H9 (cell line): ENCODE data around the gene RILP. TPM values are rescaled to one million over a fixed set of nuclear protein-coding genes. Genes with fewer than 3 reads are reported as not detected.

Source experiments
- DNase-seq: peaks from one replicate; pipeline ENCODE4 v3.0.0-alpha.2; 2017
- H2AFZ ChIP-seq: one replicate; pipeline ENCODE4 v1.6.1; 2013; ENCODE audit warnings: mild to moderate bottlenecking, low read length, control low read depth, moderate library complexity
- H2AK5ac ChIP-seq: 2 replicates; pipeline ENCODE4 v1.6.1; 2013; ENCODE audit warnings: low read length, control low read depth, mixed read lengths; ENCODE audit not compliant: insufficient read length
- H2BK120ac ChIP-seq: one replicate; pipeline ENCODE4 v1.6.1; 2013; ENCODE audit warnings: low read depth, mild to moderate bottlenecking, low read length, control low read depth, inconsistent platforms; ENCODE audit not compliant: poor library complexity, severe bottlenecking
- H2BK12ac ChIP-seq: 2 replicates; pipeline ENCODE4 v1.6.1; 2013; ENCODE audit warnings: low read length, control low read depth, mixed read lengths, low read depth; ENCODE audit not compliant: insufficient read length
- H2BK15ac ChIP-seq: 2 replicates; pipeline ENCODE4 v1.6.1; 2013; ENCODE audit warnings: low read depth, low read length, control low read depth
- H2BK20ac ChIP-seq: one replicate; pipeline ENCODE4 v1.6.1; 2013; ENCODE audit warnings: low read depth, mild to moderate bottlenecking, low read length, control low read depth, inconsistent platforms; ENCODE audit not compliant: poor library complexity, severe bottlenecking
- H2BK5ac ChIP-seq: 2 replicates; pipeline ENCODE4 v1.6.1; 2013; ENCODE audit warnings: low read length, control low read depth, mixed read lengths; ENCODE audit not compliant: insufficient read length
- H3K14ac ChIP-seq: 2 replicates; pipeline ENCODE4 v1.6.1; 2013; ENCODE audit warnings: low read length, control low read depth; ENCODE audit not compliant: insufficient read depth
- H3K18ac ChIP-seq: 2 replicates; pipeline ENCODE4 v1.6.1; 2013; ENCODE audit warnings: low read depth, mild to moderate bottlenecking, mixed read lengths, low read length, control low read depth; ENCODE audit not compliant: insufficient read length
- H3K23ac ChIP-seq: 2 replicates; pipeline ENCODE4 v1.6.1; 2013; ENCODE audit warnings: low read length, control low read depth, mixed read lengths, low read depth; ENCODE audit not compliant: insufficient read length
- H3K23me2 ChIP-seq: 2 replicates; pipeline ENCODE4 v1.6.1; 2013; ENCODE audit warnings: low read depth, mild to moderate bottlenecking, mixed read lengths, low read length, control low read depth; ENCODE audit not compliant: insufficient read length, poor library complexity, severe bottlenecking
- H3K27ac ChIP-seq: 2 replicates; pipeline ENCODE4 v1.5.1; 2013; ENCODE audit warnings: low read length, control low read depth, mixed read lengths, low read depth; ENCODE audit not compliant: insufficient read length
- H3K27me3 ChIP-seq: 2 replicates; pipeline ENCODE4 v1.6.1; 2013; ENCODE audit warnings: low read length, control low read depth, inconsistent platforms; ENCODE audit not compliant: insufficient read depth
- H3K4ac ChIP-seq: 2 replicates; pipeline ENCODE4 v1.6.1; 2013; ENCODE audit warnings: low read depth, mild to moderate bottlenecking, control low read depth, inconsistent platforms, low read length, moderate library complexity
- H3K4me1 ChIP-seq: 2 replicates; pipeline ENCODE4 v1.6.1; 2013; ENCODE audit warnings: low read length, control low read depth, inconsistent platforms; ENCODE audit not compliant: insufficient read depth
- H3K4me2 ChIP-seq: 2 replicates; pipeline ENCODE4 v1.6.1; 2013; ENCODE audit warnings: low read length, control low read depth, mixed read lengths; ENCODE audit not compliant: insufficient read length, insufficient read depth
- H3K56ac ChIP-seq: 2 replicates; pipeline ENCODE4 v1.6.1; 2013; ENCODE audit warnings: low read depth, mild to moderate bottlenecking, mixed read lengths, low read length, control low read depth; ENCODE audit not compliant: insufficient read length
- H3K79me1 ChIP-seq: 2 replicates; pipeline ENCODE4 v1.6.1; 2013; ENCODE audit warnings: low read depth, mild to moderate bottlenecking, moderate library complexity, low read length, control low read depth, inconsistent platforms; ENCODE audit not compliant: insufficient read depth, poor library complexity, severe bottlenecking
- H3K79me2 ChIP-seq: 2 replicates; pipeline ENCODE4 v1.6.1; 2013; ENCODE audit warnings: low read length, control low read depth, inconsistent platforms; ENCODE audit not compliant: insufficient read depth
- H3K9ac ChIP-seq: 2 replicates; pipeline ENCODE4 v1.6.1; 2013; ENCODE audit warnings: low read length, control low read depth, mixed read lengths; ENCODE audit not compliant: insufficient read length; ENCODE audit errors: extremely low read depth
- H3K9me3 ChIP-seq: one replicate; pipeline ENCODE4 v1.6.1; 2013; ENCODE audit warnings: low read depth, low read length, inconsistent platforms; ENCODE audit not compliant: control insufficient read depth
- H3T11ph ChIP-seq: one replicate; pipeline ENCODE4 v1.6.1; 2013; ENCODE audit warnings: mild to moderate bottlenecking, low read length, control low read depth, inconsistent platforms
- H4K20me1 ChIP-seq: one replicate; pipeline ENCODE4 v1.6.1; 2013; ENCODE audit not compliant: control insufficient read depth, insufficient read length, insufficient read depth
- H4K5ac ChIP-seq: 2 replicates; pipeline ENCODE4 v1.6.1; 2013; ENCODE audit warnings: low read depth, mild to moderate bottlenecking, mixed read lengths, low read length, control low read depth; ENCODE audit not compliant: insufficient read length
- H4K8ac ChIP-seq: replicated peaks from 2 replicates; pipeline ENCODE4 v1.6.1; 2013; ENCODE audit warnings: low read length, control low read depth, mixed read lengths, low read depth; ENCODE audit not compliant: insufficient read length
- H4K91ac ChIP-seq: 2 replicates; pipeline ENCODE4 v1.6.1; 2013; ENCODE audit warnings: low read depth, mild to moderate bottlenecking, moderate library complexity, mixed read lengths, low read length, control low read depth; ENCODE audit not compliant: insufficient read length
- H3K27ac Mint-ChIP-seq, 3 experiments: 2 replicates in 2 of 3; 3 replicates in 1 of 3; pipeline ENCODE4 v1.8.0; 2020 to 2021; ENCODE audit warnings: mixed read lengths in 3 of 3, mild to moderate bottlenecking in 1 of 3, moderate library complexity in 1 of 3
- H3K27me3 Mint-ChIP-seq: 2 replicates; pipeline ENCODE4 v1.8.0; 2021; ENCODE audit warnings: low read depth, mild to moderate bottlenecking, moderate library complexity, mixed read lengths
- H3K36me3 Mint-ChIP-seq, 3 experiments: 2 replicates in 2 of 3; 3 replicates in 1 of 3; pipeline ENCODE4 v1.8.0; 2020 to 2021; ENCODE audit warnings: low read depth in 3 of 3, mixed read lengths in 3 of 3; ENCODE audit not compliant: insufficient read depth in 1 of 3
- H3K4me1 Mint-ChIP-seq, 2 experiments: 2 replicates each; pipeline ENCODE4 v1.8.0; 2020; ENCODE audit warnings: mixed read lengths in 2 of 2
- H3K4me3 Mint-ChIP-seq, 2 experiments: 2 replicates in 1 of 2; 3 replicates in 1 of 2; pipeline ENCODE4 v1.8.0; 2020 to 2021; ENCODE audit warnings: mild to moderate bottlenecking in 2 of 2, mixed read lengths in 2 of 2, moderate library complexity in 1 of 2
- H3K9me3 Mint-ChIP-seq, 2 experiments: 2 replicates in 1 of 2; 3 replicates in 1 of 2; pipeline ENCODE4 v1.8.0; 2020; ENCODE audit warnings: mild to moderate bottlenecking in 2 of 2, mixed read lengths in 2 of 2, moderate library complexity in 1 of 2
- WGBS: extraction: QIAGEN DNeasy Blood & Tissue Kit; methylation state at CpG from one replicate; pipeline ENCODE4 v1.1.7; 2013; ENCODE audit warnings: missing lambda C conversion rate, low lambda C conversion rate, mixed read lengths; ENCODE audit not compliant: insufficient read length; ENCODE audit errors: extremely low coverage; 5-methylcytosine and 5-hydroxymethylcytosine counted together
- total RNA-seq: library from RNA; stranded (reverse); gene quantifications from 2 replicates; pipeline ENCODE4 v1.2.1, GENCODE V29; 2021
- TF ChIP-seq, protein P1 (sequence below): fragments of 200-600 bp; sonication (generic); conservative IDR thresholded peaks from 3 replicates; pipeline ENCODE4 v1.8.0; 2021; ENCODE audit warnings: antibody characterized with exemption, mild to moderate bottlenecking

The RILP gene
- total RNA-seq, 1 experiment from 2014 or later, result 5.4 TPM

DNA sequence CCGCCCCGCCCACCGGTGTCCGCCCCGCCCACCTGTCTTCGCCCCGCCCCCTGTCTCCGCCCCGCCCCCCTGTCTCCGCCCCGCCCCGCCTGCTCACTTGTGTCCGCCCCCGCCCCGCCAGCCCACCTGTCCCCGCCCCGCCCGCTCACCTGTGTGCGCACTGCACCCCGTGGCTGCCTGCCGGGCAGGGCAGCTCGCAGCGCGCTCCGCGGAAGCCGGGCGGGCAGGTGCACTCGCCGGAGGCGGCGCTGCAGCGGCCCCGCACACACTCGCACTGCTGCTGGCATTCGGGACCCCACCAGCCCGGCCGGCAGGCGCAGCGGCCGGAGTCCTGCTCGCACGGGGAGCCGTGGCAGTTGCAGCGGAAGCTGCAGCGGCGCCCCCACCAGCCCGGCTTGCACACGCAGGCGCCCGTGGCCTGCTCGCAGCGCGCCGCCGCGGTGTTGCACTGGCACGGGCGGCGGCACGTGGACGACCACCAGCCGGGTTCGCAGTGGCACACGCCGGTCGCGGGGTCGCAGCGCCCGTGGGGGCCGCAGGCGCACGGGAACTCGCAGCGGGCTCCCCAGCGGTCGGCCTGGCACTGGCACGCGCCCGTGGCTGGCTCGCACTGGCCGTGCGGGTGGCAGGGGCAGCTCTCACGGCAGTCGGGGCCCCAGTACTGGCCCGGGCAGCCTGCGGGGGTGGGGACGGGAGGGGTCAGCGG, 6.2 kb downstream of the RILP start:
- Histone ChIP-seq H3K4ac (no peak overlapping the region), H4K91ac (no peak overlapping the region), H3K79me2 (no peaks in the 10 kb centered on the region), H2AFZ (no peak overlapping the region), H2BK20ac (no peak overlapping the region), H3T11ph (no peak overlapping the region), H3K14ac (no peak overlapping the region), H4K8ac (no peak overlapping the region), H3K79me1 (no peaks in the 10 kb centered on the region), H2AK5ac (no peak overlapping the region), H4K5ac (no peak overlapping the region), H4K20me1 (no peaks in the 10 kb centered on the region), H2BK120ac (no peak overlapping the region), H2BK5ac (no peak overlapping the region), H3K27ac (no peak overlapping the region), H3K23ac (no peak overlapping the region), H3K4me1 (peaks cover 5% of the 10 kb centered on the region; the same call in 1 of the 2 replicates), H3K56ac (no peak overlapping the region), H3K23me2 (peaks cover under 1% of the 10 kb centered on the region), H2BK12ac (no peak overlapping the region), H3K27me3 (no peaks in the 10 kb centered on the region; the same call in 1 of the 2 replicates), H3K9ac (no peak overlapping the region), H3K4me2 (peak overlapping the region; percentile 4), H2BK15ac (no peak overlapping the region), H3K9me3 (no peaks in the 10 kb centered on the region), H3K18ac (no peak overlapping the region)
- Mint-ChIP-seq H3K4me1 (peaks cover 33 to 49% of the 10 kb centered on the region in 2 experiments), H3K27ac (no peak overlapping the region), H3K36me3 (peaks cover 0 to 2% (median 0%) of the 10 kb centered on the region in 3 experiments; a peak in 1 of 7 replicates), H3K27me3 (peaks cover 9% of the 10 kb centered on the region), H3K9me3 (peaks cover 0 to 8% of the 10 kb centered on the region in 2 experiments; a peak in 1 of 5 replicates), H3K4me3 (peak overlapping the region in 1 of 2 experiments; percentile 63; a peak in 2 of 5 replicates)
- DNase-seq, result peak; percentile 96
- TF ChIP-seq, protein P1, sequence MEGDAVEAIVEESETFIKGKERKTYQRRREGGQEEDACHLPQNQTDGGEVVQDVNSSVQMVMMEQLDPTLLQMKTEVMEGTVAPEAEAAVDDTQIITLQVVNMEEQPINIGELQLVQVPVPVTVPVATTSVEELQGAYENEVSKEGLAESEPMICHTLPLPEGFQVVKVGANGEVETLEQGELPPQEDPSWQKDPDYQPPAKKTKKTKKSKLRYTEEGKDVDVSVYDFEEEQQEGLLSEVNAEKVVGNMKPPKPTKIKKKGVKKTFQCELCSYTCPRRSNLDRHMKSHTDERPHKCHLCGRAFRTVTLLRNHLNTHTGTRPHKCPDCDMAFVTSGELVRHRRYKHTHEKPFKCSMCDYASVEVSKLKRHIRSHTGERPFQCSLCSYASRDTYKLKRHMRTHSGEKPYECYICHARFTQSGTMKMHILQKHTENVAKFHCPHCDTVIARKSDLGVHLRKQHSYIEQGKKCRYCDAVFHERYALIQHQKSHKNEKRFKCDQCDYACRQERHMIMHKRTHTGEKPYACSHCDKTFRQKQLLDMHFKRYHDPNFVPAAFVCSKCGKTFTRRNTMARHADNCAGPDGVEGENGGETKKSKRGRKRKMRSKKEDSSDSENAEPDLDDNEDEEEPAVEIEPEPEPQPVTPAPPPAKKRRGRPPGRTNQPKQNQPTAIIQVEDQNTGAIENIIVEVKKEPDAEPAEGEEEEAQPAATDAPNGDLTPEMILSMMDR, result peak; percentile 62
- WGBS, result no CpG with 5 or more reads among the region's 90 CpGs
